GM18907 (cell line): ENCODE measurements around the gene SLC36A3.
A peak's percentile ranks its signal among the peaks of the same experiment; 100 is the strongest.
"Not testable (repeated sequence)": the region's sequence is repeated elsewhere in the genome, so short reads cannot be mapped to it uniquely, and the experiment has no call there.

Source experiments
- ATAC-seq: cut with Tn5 transposase; IDR thresholded peaks from one replicate; pipeline ENCODE4 v1.9.1; 2021; ENCODE audit warnings: mild to moderate bottlenecking, moderate library complexity; ENCODE audit not compliant: unreplicated experiment

SLC36A3 gene

DNA sequence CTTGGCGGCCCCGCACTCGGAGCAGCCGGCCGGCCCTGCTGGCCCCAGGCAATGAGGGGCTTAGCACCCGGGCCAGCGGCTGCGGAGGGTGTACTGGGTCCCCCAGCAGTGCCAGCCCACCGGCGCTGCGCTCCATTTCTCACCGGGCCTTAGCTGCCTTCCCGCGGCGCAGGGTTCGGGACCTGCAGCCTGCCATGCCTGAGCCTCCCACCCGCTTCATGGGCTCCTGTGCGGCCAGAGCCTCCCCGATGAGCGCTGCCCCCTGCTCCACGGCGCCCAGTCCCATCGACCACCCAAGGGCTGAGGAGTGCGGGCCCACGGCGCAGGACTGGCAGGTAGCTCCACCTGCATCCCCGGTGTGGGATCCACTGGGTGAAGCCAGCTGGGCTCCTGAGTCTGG lies 5.7 kb upstream of the SLC36A3 start:
- ATAC-seq: not testable (repeated sequence)

DNA sequence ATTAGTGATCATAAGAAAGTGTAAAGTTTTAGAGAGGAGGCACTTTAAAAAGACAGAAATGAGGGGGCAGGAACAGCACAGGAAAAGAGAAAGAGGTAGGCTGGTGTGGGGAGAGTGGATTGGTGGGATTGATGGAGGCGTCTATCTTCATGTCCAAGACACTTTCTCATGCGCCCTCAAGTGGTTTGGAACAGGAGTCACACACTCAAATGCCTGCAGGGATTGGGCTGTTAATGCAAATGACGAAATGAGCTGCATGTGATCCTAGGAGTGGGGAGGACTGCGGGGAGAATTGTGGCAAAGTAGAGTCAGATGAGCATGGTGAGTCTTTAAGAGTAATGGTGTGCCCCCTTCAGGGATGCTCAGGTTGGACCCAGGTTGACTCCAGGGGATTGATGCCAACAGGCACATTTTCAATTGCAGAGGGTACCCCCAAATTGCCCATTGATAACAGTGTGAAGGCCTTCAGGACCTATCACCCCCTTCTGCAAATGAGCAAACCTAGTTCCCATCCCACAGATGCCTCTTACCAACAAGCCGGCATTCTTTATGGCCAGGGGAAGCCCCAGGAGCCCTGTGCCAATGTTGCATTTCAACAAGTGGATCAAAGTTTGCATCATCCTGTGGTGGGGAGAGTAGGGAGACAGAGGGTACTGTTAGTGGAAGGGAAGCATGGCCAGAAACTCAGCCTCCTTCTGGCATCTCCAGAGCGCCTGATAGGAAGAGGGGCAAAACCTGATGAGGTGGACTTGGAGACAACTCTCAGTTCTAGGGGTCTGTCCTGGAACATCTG lies 5.3 kb downstream of the SLC36A3 start:
- no peak for ATAC-seq

DNA sequence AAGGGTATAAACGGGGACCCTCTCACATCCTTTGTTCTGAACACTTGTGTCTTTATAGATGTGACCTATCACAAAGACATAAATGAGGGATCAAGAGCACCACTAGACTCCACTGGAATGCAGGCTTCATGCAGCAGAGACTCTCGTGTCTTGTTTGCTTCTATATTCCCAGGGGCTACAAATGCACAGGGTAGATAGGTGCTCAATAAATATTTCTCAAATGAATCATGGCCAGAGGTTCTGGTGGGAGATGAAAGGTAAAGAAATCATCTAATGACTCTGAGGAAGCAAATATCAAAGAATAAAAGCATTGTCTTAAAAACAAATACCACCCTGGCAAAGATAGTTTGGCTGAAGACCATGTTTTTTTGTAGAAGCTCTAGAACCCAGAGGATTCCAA lies 6.6 kb downstream of the SLC36A3 start:
- ATAC-seq: no peak

DNA sequence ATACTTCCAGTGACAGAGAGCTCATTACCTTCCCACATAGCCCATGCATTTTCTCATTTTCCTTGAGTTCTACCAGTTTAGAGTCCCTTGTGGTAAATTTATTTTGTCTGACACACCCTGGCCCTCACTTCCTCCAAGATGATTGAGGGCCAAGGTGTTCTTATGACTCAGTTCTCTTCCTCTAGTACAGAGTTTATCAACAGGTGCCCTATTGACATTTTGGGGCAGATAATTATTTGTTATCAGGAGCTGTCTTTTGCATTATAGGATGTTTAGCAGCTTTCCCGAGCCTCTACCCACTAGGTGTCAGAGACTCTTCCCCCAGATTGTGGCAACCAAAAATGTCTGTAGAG lies 7.1 kb downstream of the SLC36A3 start:
- ATAC-seq: no peak

DNA sequence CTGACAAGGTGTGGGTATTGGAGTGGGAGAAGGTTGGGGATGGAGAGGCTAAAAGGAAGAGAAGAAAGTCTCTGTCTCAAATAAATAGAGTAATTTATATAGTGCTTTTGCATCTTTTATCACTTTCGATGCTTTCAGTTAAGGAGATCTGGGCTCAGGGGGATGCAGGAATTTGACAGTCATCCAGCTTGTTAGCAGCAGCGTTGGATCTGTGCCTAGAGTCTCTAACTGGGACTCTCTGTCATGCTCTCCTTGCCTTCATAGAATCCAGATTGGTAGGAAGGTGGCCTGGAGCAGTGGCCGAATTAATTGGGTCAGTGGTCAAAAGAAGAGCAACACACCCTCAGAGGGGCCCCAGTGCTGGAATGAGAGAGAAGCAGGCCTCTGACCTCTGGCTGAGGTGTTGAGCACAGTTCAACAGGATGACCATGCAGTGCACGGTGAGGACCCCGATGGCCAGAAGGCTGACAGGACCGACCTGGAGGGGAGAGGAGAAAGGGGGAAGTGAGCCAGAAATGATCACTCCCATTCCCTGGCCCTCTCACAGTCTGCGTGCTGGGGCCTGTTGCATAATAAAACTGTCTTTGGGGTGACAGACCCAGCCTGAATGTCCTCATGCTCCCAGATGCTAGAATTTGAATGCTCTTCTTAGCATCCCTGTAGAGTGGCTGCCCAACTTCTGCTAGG lies 7.6 kb downstream of the SLC36A3 start:
- no peak for ATAC-seq

DNA sequence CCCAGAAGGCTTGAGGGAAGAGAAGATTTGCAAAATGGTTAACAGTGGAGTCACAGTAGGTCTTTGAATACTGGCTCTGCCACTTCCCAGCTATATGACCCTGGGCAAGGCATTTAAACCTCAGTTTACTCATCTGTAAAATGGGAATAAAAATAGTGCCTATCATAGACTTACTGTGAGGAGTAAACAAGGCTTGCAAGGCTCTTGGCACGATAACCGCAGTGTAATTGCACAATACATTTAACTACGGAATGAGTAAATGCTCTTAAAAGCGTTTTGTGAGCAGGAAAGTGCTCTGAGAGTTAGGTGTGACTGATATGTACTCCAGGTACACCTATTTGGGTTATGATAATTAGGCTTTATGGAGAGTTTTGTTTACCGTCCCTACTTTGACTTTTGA lies 8.4 kb downstream of the SLC36A3 start:
- ATAC-seq: no peak

DNA sequence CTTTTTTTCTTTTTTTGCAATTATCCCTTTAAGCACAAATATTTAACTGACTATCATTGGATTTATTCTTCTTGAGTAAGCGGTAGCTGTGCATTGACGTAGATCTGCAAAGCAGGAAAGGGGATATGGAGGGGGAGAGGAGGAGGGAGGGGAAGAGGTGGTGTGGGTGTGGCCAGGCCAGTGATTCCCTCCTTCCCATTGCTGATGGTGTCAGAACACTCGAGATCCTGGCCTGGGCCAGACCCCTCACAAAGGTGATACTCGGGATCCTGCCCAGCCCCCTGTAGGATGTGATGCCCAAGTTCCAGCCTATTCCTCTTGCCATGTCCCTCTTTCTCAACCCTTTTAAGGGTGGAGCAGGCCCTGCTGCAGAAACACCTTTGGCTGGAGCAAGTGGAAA lies 9.9 kb downstream of the SLC36A3 start:
- no peak for ATAC-seq

DNA sequence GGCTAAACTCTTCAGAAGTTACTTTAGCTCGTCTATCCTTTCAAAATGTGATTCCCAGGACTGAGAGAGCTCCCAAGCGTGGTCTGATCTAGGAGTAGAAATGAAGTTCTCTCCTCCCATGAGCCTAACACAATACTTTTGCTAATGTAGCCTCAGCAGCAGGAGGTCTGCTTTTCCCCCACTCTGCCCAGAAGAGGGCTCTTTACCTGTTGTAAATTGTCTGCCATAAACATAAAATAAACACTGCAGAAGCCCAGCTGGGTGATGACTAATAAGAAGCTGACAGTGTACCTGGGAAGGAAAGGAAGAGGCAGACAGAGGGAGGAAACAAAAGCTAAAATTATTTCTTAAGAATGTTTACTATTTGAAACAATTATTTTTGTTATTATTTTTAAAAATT lies 15.4 kb downstream of the SLC36A3 start:
- ATAC-seq: no peak

DNA sequence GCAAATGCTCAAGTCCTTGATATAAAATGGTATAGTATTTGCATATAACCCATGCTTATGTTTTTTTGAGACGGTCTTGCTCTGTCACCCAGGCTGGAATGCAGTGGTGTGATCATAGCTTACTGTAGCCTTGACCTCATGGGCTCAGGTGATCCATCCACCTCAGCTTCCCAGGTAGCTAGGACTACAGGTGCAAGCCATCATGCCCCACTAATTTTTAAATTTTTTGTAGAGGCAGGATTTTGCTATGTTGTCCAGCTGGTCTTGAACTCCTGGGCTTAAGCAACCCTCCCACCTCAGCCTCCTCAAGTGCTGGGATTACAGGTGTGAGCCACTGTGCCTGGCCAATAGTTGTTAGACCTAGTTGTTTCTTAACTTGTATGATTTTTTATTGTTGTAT lies 17.3 kb downstream of the SLC36A3 start:
- ATAC-seq: no peak

DNA sequence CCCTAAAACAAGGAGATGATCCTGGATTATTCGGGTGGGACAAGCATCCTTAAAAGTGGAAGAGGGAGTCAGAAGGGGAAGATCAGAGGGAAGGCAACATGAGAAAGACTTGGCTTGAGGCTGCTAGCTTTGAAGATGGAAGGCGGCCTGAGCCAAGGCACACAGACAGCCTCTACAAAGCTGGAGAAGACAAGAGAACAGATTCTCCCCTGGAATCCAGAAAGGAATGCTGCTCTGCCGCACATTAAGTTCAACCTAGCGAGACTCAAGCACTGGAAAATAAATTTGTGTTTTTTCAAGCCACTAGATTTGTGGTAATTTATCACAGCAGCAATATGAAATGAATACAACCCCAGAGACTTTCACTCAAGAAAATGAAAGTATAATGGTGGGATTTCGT lies 17.9 kb downstream of the SLC36A3 start:
- no peak for ATAC-seq

DNA sequence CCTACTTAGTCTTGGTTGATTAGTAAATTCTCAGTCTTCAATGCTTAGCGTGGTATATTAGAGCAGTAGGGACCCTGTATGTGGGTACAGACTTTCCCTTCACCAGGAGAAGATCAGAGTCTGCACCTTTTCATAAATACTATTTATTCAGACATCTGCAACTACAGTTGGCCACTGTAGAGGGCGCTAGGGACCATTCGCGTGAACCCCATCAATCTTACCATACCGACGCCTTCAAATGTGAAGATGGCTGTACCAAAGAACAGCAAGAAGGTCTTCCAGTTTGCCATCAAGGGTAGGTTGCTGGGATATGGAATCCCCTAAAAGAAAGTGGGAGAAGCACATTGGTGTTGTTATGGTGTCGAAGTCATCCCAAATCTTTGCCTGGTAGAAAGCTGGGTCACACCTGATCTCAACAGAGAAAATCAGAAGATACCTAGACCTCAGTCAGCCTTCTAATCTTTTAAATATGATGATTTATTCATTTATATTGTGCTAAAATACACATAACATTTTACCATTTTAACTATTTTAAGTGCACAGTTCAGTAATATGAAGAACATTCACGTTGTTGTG lies 19.1 kb downstream of the SLC36A3 start:
- no peak for ATAC-seq

DNA sequence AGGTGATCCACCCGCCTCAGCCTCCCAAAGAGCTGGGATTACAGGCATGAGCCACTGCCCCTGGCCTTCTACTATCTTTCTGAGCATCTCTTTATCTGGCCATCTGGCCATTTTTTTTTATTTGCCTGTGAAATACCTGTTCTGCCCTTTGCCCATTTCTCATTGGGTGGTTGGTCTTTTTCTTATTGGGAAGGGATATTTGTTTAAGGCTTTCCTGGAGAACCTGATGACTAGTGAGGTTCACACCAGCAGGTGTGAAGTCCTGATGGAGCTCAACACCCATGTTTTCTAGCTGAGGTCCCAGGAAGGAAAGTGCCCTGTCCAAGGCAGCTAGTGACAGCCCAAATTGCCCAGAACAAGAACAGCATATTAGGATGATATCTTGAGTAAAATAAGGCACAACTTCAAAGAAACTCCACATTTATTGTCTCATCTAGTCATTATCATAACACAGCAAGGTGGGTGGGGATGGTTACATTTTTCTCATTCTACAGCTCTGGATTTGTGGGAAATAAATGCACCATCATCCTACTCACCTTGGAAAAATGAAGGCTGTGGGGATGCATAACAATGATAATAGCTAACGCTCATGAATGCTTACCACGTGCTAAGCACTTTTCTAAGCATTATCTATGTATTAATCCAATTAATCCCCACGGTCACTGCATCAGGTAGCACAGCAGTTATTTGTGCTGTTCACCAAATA lies 20.3 kb downstream of the SLC36A3 start:
- ATAC-seq: no peak

DNA sequence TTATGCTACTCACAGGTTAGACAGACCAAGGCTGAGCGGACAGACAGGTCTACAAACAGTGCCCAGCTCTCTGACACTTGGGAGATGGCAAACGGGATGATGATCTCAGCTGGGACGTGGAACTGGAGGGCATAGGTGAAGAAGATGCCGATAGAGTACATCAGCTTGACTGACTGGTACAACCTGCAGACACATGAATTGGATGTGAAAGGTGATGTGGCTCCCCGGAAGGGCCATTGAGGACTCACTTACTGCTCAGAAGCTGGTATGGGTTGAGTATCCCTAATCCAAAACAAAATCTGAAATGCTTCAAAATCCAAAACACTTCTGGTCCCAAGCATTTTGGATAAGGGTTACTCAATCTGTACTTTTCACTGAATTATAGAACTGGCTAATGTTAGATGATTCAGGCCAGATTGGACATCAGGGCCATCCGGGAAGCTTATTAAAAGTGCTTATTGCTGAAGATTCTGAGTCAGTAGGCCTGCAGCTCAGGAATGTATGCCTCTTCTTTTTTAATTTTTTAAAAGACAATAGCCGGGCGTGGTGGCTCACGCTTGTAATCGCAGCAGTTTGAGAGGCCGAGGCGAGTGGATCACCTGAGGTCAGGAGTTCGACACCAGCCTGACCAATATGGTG lies 22.4 kb downstream of the SLC36A3 start:
- no peak for ATAC-seq

DNA sequence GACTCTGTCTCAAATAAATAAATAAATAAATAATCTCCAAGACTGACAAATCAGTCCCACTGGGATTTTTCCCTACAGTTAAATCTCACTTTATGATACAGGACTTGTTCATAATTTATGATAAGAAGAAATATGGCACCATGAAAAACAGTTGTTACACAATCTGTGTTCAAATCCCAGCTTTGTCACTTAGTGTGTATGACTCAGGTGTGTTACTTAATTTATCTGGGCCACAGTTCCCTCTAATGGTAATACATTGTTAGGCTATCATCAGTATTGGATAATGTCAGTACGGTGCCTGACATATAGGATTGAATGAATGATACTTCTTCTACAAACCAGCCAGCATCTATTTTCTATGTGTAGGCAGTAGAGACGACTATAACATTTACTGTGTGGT lies 23.1 kb downstream of the SLC36A3 start:
- no peak for ATAC-seq

DNA sequence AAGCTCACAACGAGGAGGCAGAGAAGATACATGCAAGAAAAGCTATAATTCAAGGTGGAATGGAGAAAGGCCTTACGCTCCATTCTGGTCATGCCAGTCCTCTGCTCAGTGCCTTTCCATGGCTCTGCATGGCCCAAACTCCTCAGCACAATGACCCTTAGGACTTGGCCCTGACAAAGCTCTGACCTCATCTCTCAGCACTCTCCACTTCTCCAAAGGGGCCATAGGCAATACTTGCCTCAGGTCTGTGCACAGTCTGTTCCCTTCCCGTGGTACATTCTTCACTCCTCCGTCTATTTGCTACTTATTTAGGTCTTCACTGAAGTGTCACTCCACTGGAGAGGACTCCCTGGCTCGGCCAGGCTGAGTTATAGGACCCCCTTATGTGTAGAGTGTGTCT lies 24.7 kb downstream of the SLC36A3 start:
- no peak for ATAC-seq

DNA sequence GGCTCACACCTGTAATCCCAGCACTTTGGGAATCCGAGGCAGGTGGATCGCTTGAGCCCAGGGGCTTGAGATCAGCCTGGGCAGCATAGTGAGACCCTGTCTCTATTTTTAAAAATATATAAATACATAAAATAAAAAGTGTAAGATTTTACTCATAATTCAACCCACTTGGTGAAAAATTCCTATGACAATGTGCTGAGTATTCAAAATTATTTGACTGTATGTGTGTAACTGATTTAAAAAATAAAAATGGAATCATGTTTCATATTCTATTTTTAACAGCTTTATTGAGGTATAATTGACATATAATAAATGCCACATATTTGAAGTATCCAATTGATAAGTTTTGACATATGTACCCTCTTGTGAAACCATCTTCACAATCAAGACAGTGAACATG lies 27.8 kb downstream of the SLC36A3 start:
- ATAC-seq: no peak

DNA sequence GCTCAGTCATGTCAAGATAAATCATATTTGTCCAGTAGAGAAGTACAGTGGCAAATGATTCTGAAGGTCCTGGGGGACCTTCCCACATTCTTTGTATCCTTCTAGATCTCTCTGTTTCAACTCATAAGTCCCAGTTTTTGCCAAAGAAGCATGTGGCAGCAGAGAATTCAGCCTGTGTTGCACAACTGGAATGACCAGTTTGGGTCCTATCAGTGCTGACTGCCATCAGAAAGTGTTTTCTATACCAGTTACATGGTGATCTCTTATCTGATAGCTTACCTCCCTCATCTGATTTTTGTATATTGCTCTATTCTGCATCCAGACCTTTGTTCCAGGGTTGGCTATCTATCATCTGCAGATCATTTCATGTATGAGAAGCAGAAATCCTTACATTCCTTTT lies 28.9 kb downstream of the SLC36A3 start:
- no peak for ATAC-seq

DNA sequence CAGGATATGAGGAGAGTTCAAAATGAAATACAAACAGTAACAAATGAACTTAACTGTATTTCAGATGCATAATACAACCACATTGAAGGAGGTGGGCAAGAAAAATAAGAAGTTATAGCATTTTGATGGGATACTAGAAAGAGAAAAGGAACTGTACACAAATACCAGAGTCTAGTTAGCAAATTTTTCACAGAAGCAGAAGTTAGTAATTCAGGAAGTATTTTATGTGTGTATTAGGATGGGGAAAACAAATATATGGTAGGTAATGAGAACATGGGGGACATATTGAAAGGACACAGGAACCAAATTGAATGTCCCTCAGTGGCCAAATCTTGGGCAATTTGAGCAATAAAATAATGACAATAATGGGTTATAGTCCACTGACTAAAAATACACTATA lies 32.2 kb downstream of the SLC36A3 start:
- ATAC-seq: no peak

DNA sequence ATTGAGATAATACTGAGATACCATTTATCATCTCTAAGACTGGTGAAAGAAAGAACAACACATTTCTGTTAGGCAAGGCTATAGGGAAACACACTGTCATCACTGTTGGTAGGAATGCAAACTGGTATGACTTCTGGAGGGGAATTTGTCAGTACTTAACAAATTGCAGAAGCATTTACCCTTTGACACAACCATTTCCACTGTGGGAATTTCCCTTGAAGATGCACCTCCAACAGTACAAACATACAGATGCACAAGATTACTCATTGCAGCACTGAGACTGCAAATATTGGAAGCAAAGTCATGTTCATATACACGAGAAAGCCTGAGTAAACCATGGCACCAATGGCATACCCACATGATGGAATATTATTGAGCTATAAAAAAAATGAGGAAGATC lies 33.0 kb downstream of the SLC36A3 start:
- ATAC-seq: peak; percentile 90

DNA sequence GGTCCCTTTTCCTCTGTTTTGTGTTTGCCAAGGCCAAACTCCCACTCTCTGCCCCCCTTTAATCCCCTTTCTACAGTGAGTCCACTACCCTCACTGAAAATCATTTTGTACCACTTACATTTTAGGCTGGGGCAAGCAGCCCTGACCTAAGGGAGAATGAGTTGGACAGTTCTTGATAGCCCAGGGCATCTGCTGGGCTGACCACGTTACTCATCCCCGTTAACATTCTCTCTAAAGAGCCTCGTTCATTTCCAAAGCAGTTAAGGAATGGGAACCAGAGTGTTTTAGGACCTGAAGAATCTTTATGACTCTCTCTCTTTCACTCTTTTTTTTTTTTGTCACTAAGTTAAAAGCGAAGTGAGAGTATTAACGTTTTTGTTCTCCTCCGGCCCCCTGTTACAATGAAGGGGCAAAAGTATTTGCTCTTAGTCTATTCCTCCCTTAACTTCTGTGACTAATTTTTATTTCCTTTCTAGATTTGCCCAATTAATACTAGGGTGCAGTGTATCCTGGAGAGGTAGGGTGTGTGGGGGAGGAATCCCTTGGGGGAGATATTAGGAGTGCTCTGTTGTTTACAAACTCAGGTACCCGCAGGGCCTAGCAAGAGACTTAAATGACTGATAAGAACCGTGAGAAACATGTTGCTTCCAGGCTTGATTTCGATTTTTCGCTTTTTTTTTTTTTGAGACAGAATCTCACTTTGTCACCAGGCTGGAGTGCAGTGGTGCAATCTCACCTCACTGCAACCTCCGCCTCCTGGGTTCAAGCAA lies 35.9 kb downstream of the SLC36A3 start:
- ATAC-seq: no peak

DNA sequence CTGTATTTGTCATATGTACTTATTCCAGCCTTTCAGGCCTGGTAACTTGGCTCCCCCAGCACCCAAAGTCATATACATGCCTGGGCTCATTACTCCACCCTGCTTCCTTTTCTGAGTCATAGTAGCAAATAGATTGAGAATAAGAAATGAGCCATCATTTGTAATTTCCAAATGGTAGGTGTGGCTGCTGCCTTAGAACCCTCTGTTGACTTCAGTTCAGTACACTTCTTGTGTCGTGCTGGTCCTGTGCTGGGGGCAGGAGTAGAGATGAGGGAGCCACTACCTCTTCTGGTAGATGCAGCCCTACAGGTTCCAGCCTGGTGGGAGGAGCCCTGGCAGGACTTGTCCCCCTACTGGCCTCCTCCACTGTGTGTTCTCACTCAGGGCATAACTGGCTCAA lies 39.5 kb downstream of the SLC36A3 start:
- no peak for ATAC-seq
